BLaER1 treated with 17β-estradiol and CSF1 and Interleukin-3, amounts not matched to agents 10 nM and 100 nM (cell line): ENCODE results near the gene PKLR.
A peak's percentile ranks its signal among the peaks of the same experiment; 100 is the strongest.

Experiments used
- H3K27ac ChIP-seq, 11 experiments: shearing (Covaris generic); formaldehyde crosslinking; 2 replicates each; pipeline ENCODE4 v1.8.1; 2022
- H3K27me3 ChIP-seq, 11 experiments: shearing (Covaris generic); formaldehyde crosslinking; 2 replicates each; pipeline ENCODE4 v1.8.1; 2022
- H3K36me3 ChIP-seq, 11 experiments: shearing (Covaris generic); formaldehyde crosslinking; 2 replicates each; pipeline ENCODE4 v1.8.1; 2022
- H3K4me1 ChIP-seq, 10 experiments: shearing (Covaris generic); formaldehyde crosslinking; 2 replicates each; pipeline ENCODE4 v1.8.1; 2022
- H3K4me2 ChIP-seq, 11 experiments: shearing (Covaris generic); formaldehyde crosslinking; 2 replicates each; pipeline ENCODE4 v1.8.1; 2022
- H3K4me3 ChIP-seq, 10 experiments: shearing (Covaris generic); formaldehyde crosslinking; 2 replicates each; pipeline ENCODE4 v1.8.1; 2022
- H3K9ac ChIP-seq, 11 experiments: shearing (Covaris generic); formaldehyde crosslinking; 2 replicates each; pipeline ENCODE4 v1.8.1; 2022
- H3K9me3 ChIP-seq, 11 experiments: shearing (Covaris generic); formaldehyde crosslinking; replicated peaks in 1 of 11; 2 replicates each; pipeline ENCODE4 v1.8.1; 2022
- H4K20me1 ChIP-seq, 11 experiments: shearing (Covaris generic); formaldehyde crosslinking; 2 replicates each; pipeline ENCODE4 v1.8.1; 2022
- Cebpa-rat ChIP-seq, 11 experiments: shearing (Covaris generic); IDR thresholded peaks; 2 replicates each; pipeline ENCODE4 v1.8.1; 2022

The PKLR gene

GRCh38 chr1:155309423-155310021 lies 8.3 kb upstream of the PKLR start:
- Histone ChIP-seq H3K4me2 (peak overlapping the region; percentile 91 to 99 (median 98)), H3K9ac (peak overlapping the region; percentile 88 to 97 (median 92)), H3K36me3 (peaks cover 26 to 47% (median 44%) of the 10 kb centered on the region in 11 experiments), H4K20me1 (peaks cover 0 to 30% (median 0%) of the 10 kb centered on the region in 11 experiments; a peak in 4 of 22 replicates), H3K9me3 (no peaks in the 10 kb centered on the region), H3K27ac (peak overlapping the region; percentile 77 to 92 (median 89)), H3K4me1 (peaks cover 23 to 36% (median 31%) of the 10 kb centered on the region in 10 experiments), H3K4me3 (peak overlapping the region; percentile 81 to 100 (median 94)), H3K27me3 (no peaks in the 10 kb centered on the region)
- TF ChIP-seq Cebpa-rat (IDR thresholded peaks at IDR 0.05), result no peak

GRCh38 chr1:155308493-155309422 lies 7.5 kb upstream of the PKLR start, which contains the start of gene FDPS:
Gene FDPS, plus strand, starts transcription at chr1:155308866. Its CDS starts 924 bp downstream, at chr1:155309790.
- H3K27me3 ChIP-seq, result no peaks in the 10 kb centered on the region
- peak within 1 kb of the TSS; percentile 77 to 92 (median 89) for H3K27ac ChIP-seq
- TF ChIP-seq Cebpa-rat (IDR thresholded peaks at IDR 0.05), result no peak
- peaks cover 0 to 23% (median 0%) of the 10 kb centered on the region in 11 experiments; a peak in 4 of 22 replicates for H4K20me1 ChIP-seq
- H3K9ac ChIP-seq, result peak within 1 kb of the TSS; percentile 88 to 97 (median 92)
- peak within 1 kb of the TSS; percentile 91 to 99 (median 98) for H3K4me2 ChIP-seq
- no peaks in the 10 kb centered on the region for H3K9me3 ChIP-seq
- peak within 1 kb of the TSS; percentile 81 to 100 (median 94) for H3K4me3 ChIP-seq
- H3K4me1 ChIP-seq, result peaks cover 23 to 36% (median 31%) of the 10 kb centered on the region in 10 experiments
- H3K36me3 ChIP-seq, result peaks cover 23 to 40% (median 37%) of the 10 kb centered on the region in 11 experiments

GRCh38 chr1:155307247-155307740 lies 6.1 kb upstream of the PKLR start:
- no peak for TF ChIP-seq Cebpa-rat (IDR thresholded peaks at IDR 0.05)
- H3K27me3 ChIP-seq, result no peaks in the 10 kb centered on the region
- H3K4me1 ChIP-seq, result peaks cover 25 to 39% (median 31%) of the 10 kb centered on the region in 10 experiments
- H4K20me1 ChIP-seq, result peaks cover 0 to 14% (median 0%) of the 10 kb centered on the region in 11 experiments; a peak in 3 of 22 replicates
- peaks cover 11 to 25% (median 22%) of the 10 kb centered on the region in 11 experiments for H3K36me3 ChIP-seq
- H3K4me2 ChIP-seq, result peak overlapping the region; percentile 59 to 88 (median 78); a peak in 21 of 22 replicates
- peak overlapping the region in 9 of 11 experiments; percentile 88 to 97 (median 93); a peak in 13 of 22 replicates for H3K9ac ChIP-seq
- no peaks in the 10 kb centered on the region for H3K9me3 ChIP-seq
- H3K27ac ChIP-seq, result peak overlapping the region in 10 of 11 experiments; percentile 85 to 92 (median 89); a peak in 19 of 22 replicates
- no peak overlapping the region for H3K4me3 ChIP-seq

- H3K4me2 ChIP-seq, result no peak overlapping the region
- 0 out of 22 replicates have a peak overlapping the region, but pooled peaks of 1 of the 11 experiments have one; percentile 25 for H3K9ac ChIP-seq
- H3K4me3 ChIP-seq, result no peak overlapping the region
- no peak for TF ChIP-seq Cebpa-rat (IDR thresholded peaks at IDR 0.05)
- no peaks in the 10 kb centered on the region for H3K9me3 ChIP-seq
- H3K4me1 ChIP-seq, result peaks cover 24 to 43% (median 34%) of the 10 kb centered on the region in 10 experiments
- H4K20me1 ChIP-seq, result peaks cover 0 to under 1% (median 0%) of the 10 kb centered on the region in 11 experiments; a peak in 1 of 22 replicates
- no peaks in the 10 kb centered on the region for H3K27me3 ChIP-seq
- H3K27ac ChIP-seq, result no peak overlapping the region
- peaks cover 1 to 11% (median 9%) of the 10 kb centered on the region in 11 experiments; a peak in 17 of 22 replicates for H3K36me3 ChIP-seq
These were observed 4.7 kb upstream of the PKLR start for GRCh38 chr1:155305881-155306391.

GRCh38 chr1:155304558-155305063 lies 3.4 kb upstream of the PKLR start:
- Histone ChIP-seq H3K9ac (no peak overlapping the region), H3K4me1 (peaks cover 11 to 29% (median 22%) of the 10 kb centered on the region in 10 experiments), H4K20me1 (no peaks in the 10 kb centered on the region), H3K9me3 (no peaks in the 10 kb centered on the region), H3K27me3 (no peaks in the 10 kb centered on the region), H3K4me2 (no peak overlapping the region), H3K36me3 (no peaks in the 10 kb centered on the region), H3K4me3 (no peak overlapping the region), H3K27ac (no peak overlapping the region)
- no peak for TF ChIP-seq Cebpa-rat (IDR thresholded peaks at IDR 0.05)

- H4K20me1 ChIP-seq, result no peaks in the 10 kb centered on the region
- H3K9ac ChIP-seq, result no peak overlapping the region
- TF ChIP-seq Cebpa-rat (IDR thresholded peaks at IDR 0.05), result no peak
- peaks cover 3 to 9% (median 6%) of the 10 kb centered on the region in 11 experiments; a peak in 17 of 22 replicates for H3K27me3 ChIP-seq
- H3K27ac ChIP-seq, result no peak overlapping the region
- H3K36me3 ChIP-seq, result no peaks in the 10 kb centered on the region
- peaks cover 0 to 15% (median 10%) of the 10 kb centered on the region in 10 experiments; a peak in 11 of 20 replicates for H3K4me1 ChIP-seq
- no peak overlapping the region for H3K4me2 ChIP-seq
- H3K4me3 ChIP-seq, result no peak overlapping the region
- no peaks in the 10 kb centered on the region for H3K9me3 ChIP-seq
These were observed 497 bp downstream of the PKLR start for GRCh38 chr1:155300553-155301329.

GRCh38 chr1:155300024-155300423 lies 1.2 kb downstream of the PKLR start:
- H3K9me3 ChIP-seq, result no peaks in the 10 kb centered on the region
- H3K4me2 ChIP-seq, result no peak overlapping the region
- H3K36me3 ChIP-seq, result no peaks in the 10 kb centered on the region
- TF ChIP-seq Cebpa-rat (IDR thresholded peaks at IDR 0.05), result no peak
- peaks cover 0 to 15% (median 10%) of the 10 kb centered on the region in 10 experiments; a peak in 11 of 20 replicates for H3K4me1 ChIP-seq
- H3K27me3 ChIP-seq, result peaks cover 10 to 16% (median 13%) of the 10 kb centered on the region in 11 experiments; a peak in 19 of 22 replicates
- H3K9ac ChIP-seq, result no peak overlapping the region
- H3K27ac ChIP-seq, result no peak overlapping the region
- no peak overlapping the region for H3K4me3 ChIP-seq
- H4K20me1 ChIP-seq, result no peaks in the 10 kb centered on the region

- Histone ChIP-seq H3K9ac (no peak overlapping the region), H3K4me1 (peaks cover 0 to 15% (median 9%) of the 10 kb centered on the region in 10 experiments; a peak in 11 of 20 replicates), H3K27ac (no peak overlapping the region), H3K36me3 (no peaks in the 10 kb centered on the region), H3K9me3 (no peaks in the 10 kb centered on the region), H3K4me3 (no peak overlapping the region), H3K4me2 (0 out of 22 replicates have a peak overlapping the region, but pooled peaks of 1 of the 11 experiments have one; percentile 8), H3K27me3 (peaks cover 18 to 31% (median 24%) of the 10 kb centered on the region in 11 experiments; a peak in 20 of 22 replicates), H4K20me1 (no peaks in the 10 kb centered on the region)
- no peak for TF ChIP-seq Cebpa-rat (IDR thresholded peaks at IDR 0.05)
These were observed 3.9 kb downstream of the PKLR start for GRCh38 chr1:155297384-155297783.
